GM20431 (cell line): ENCODE results near the gene CACNA1B.
"Not testable (repeated sequence)": the region's sequence is repeated elsewhere in the genome, so short reads cannot be mapped to it uniquely, and the experiment has no call there.

Experiments
- in situ Hi-C: fragments of 300-500 bp; cut with MseI, MboI; formaldehyde crosslinking; loops from one replicate; pipeline ENCODE4 v1.15.0; 2020; ENCODE audit warnings: low sequenced_read_pairs; ENCODE audit not compliant: unreplicated experiment

The CACNA1B gene

GRCh38 chr9:137865581-137866145 is 11.9 kb upstream of the CACNA1B start:
- in situ Hi-C loops, result no loop called here

- in situ Hi-C loops, result no loop called here
These were observed 11.1 kb upstream of the CACNA1B start for GRCh38 chr9:137866226-137867141.

- in situ Hi-C loops, result no loop called here
These were observed 7.2 kb upstream of the CACNA1B start for GRCh38 chr9:137870432-137870831.

GRCh38 chr9:137872296-137872695 is 5.3 kb upstream of the CACNA1B start:
- in situ Hi-C loops, result no loop called here

- in situ Hi-C loops, result no loop called here
These were observed 4.2 kb upstream of the CACNA1B start for GRCh38 chr9:137873408-137873807.

- in situ Hi-C loops, result no loop called here
These were observed 3.7 kb upstream of the CACNA1B start for GRCh38 chr9:137873858-137874362.

GRCh38 chr9:137875354-137875753 is 2.2 kb upstream of the CACNA1B start:
- in situ Hi-C loops, result no loop called here

GRCh38 chr9:137875846-137876245 is 1.7 kb upstream of the CACNA1B start:
- in situ Hi-C loops, result no loop called here

- in situ Hi-C loops, result no loop called here
These were observed 1.3 kb upstream of the CACNA1B start for GRCh38 chr9:137876269-137876668.

GRCh38 chr9:137876781-137877386 is 698 bp upstream of the CACNA1B start:
- in situ Hi-C loops, result no loop called here

- in situ Hi-C loops, result no loop called here
These were observed 762 bp downstream of the CACNA1B start for GRCh38 chr9:137878146-137878941.

- in situ Hi-C loops, result no loop called here
These were observed 1.5 kb downstream of the CACNA1B start for GRCh38 chr9:137879052-137879451.

- in situ Hi-C loops, result no loop called here
These were observed 2.1 kb downstream of the CACNA1B start for GRCh38 chr9:137879566-137880150.

- in situ Hi-C loops, result no loop called here
These were observed 2.8 kb downstream of the CACNA1B start for GRCh38 chr9:137880160-137880975.

- in situ Hi-C loops, result no loop called here
These were observed 3.5 kb downstream of the CACNA1B start for GRCh38 chr9:137880976-137881530.

GRCh38 chr9:137881591-137882505 is 4.3 kb downstream of the CACNA1B start:
- in situ Hi-C loops, result no loop called here

- in situ Hi-C loops, result no loop called here
These were observed 4.9 kb downstream of the CACNA1B start for GRCh38 chr9:137882506-137882821.

GRCh38 chr9:137883977-137884376 is 6.4 kb downstream of the CACNA1B start:
- in situ Hi-C loops, result not testable (repeated sequence)
